ENCODE data around the gene COMMD3. TPM values are rescaled to one million over a fixed set of nuclear protein-coding genes. Genes with fewer than 3 reads are reported as not detected.

COMMD3 gene
- total and polyA plus RNA-seq, 2 of the 8 experiments (the other 6 are each of a cell fraction or from before 2014, with no cell fraction given): 2.3 to 2.7 TPM

DNA sequence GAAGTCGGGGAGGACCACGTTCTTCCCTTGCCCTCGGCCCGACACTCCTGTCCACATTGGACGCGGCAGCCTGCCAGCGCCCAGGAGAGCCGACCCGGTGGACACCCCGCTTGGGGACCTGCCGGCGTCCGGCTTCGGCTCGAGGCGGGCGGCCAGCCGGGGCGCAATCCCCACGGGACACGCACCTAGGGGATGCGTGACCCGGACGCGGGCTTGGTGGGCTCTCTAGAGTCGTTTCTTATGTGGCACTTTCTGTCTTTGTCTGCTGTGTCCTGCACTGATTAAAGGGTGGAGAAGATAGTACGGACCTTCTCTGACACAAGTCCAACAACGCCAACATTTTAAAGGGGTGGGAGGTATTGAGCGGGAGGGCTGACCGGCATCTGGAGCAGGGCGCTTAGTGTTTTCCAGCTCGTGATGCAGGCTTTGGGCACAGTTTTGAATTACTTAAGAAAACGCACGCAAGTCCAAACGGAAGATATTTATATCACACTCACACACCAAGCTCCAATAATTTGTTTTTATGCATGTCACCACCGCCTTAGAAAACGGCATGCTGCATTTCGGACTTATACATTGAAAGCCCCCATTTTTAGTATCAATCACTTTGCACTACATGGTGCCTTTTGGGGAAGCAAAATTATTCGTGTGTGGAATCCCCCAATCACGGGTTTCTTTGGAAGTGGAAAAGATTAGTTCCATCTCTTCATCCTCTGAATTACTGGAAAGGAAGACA is 25.2 kb downstream of the COMMD3 start (continued):
- TF ChIP-seq CBX5 (IDR thresholded peaks at IDR 0.05; ENCODE audit: low read depth, low read length): no peak
- no peak for TF ChIP-seq KDM4A (IDR thresholded peaks at IDR 0.05; ENCODE audit: low read depth, low read length, severe bottlenecking)
- TF ChIP-seq ZNF274 (IDR thresholded peaks at IDR 0.05; ENCODE audit: borderline replicate concordance, extremely low read depth, low read length): no peak
- TF ChIP-seq GTF2F1 (IDR thresholded peaks at IDR 0.05; ENCODE audit: borderline replicate concordance, low read depth, low read length): no peak
- no peak for TF ChIP-seq CTBP2 (IDR thresholded peaks at IDR 0.05; ENCODE audit: borderline replicate concordance, insufficient read depth, insufficient read length, low read length)
- TF ChIP-seq RNF2 (IDR thresholded peaks at IDR 0.05; ENCODE audit: borderline replicate concordance, low read depth, low read length, missing control alignments, poor library complexity, severe bottlenecking): peak; percentile 95
- no peak for TF ChIP-seq SP1 (IDR thresholded peaks at IDR 0.05; ENCODE audit: low read depth, low read length)
- TF ChIP-seq BCL11A (IDR thresholded peaks at IDR 0.05; ENCODE audit: low read depth in 2 of 2, low read length in 2 of 2): no peak
- no peak for TF ChIP-seq SRF (IDR thresholded peaks at IDR 0.05; ENCODE audit: low read depth, low read length)
- no peak for TF ChIP-seq ASH2L (IDR thresholded peaks at IDR 0.05; ENCODE audit: low read length)
- TF ChIP-seq, protein P1, sequence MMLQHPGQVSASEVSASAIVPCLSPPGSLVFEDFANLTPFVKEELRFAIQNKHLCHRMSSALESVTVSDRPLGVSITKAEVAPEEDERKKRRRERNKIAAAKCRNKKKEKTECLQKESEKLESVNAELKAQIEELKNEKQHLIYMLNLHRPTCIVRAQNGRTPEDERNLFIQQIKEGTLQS (IDR thresholded peaks at IDR 0.05; ENCODE audit: insufficient read depth, low read depth, low read length): no peak
- TF ChIP-seq BACH1 (IDR thresholded peaks at IDR 0.05; ENCODE audit: low read length): no peak
- no peak for TF ChIP-seq EGR1 (IDR thresholded peaks at IDR 0.05; ENCODE audit: borderline replicate concordance, low read depth, low read length)
- TF ChIP-seq, protein P2, sequence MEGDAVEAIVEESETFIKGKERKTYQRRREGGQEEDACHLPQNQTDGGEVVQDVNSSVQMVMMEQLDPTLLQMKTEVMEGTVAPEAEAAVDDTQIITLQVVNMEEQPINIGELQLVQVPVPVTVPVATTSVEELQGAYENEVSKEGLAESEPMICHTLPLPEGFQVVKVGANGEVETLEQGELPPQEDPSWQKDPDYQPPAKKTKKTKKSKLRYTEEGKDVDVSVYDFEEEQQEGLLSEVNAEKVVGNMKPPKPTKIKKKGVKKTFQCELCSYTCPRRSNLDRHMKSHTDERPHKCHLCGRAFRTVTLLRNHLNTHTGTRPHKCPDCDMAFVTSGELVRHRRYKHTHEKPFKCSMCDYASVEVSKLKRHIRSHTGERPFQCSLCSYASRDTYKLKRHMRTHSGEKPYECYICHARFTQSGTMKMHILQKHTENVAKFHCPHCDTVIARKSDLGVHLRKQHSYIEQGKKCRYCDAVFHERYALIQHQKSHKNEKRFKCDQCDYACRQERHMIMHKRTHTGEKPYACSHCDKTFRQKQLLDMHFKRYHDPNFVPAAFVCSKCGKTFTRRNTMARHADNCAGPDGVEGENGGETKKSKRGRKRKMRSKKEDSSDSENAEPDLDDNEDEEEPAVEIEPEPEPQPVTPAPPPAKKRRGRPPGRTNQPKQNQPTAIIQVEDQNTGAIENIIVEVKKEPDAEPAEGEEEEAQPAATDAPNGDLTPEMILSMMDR (IDR thresholded peaks at IDR 0.05; ENCODE audit: control extremely low read depth in 1 of 3, insufficient read depth in 1 of 3, low read depth in 1 of 3, low read length in 3 of 3): no peak
- TF ChIP-seq CBX8 (IDR thresholded peaks at IDR 0.05; ENCODE audit: borderline replicate concordance, low read depth, low read length): peak; percentile 84; the same call in 1 of the 2 replicates

Measured in H1 (cell line).